ENCODE measurements around the gene NFKBIE.

Gene NFKBIE

GRCh38 chr6:44248579-44248978 is 16.8 kb downstream of the NFKBIE start:
- no peaks in the 10 kb centered on the region for H3K9me3 Mint-ChIP-seq
- peak overlapping the region; percentile 100 for H3K27ac Mint-ChIP-seq
- H3K4me1 Mint-ChIP-seq: peaks cover 49% of the 10 kb centered on the region

GRCh38 chr6:44247338-44248302 is 17.7 kb downstream of the NFKBIE start:
- Mint-ChIP-seq H3K27ac (peak overlapping the region; percentile 100), H3K4me3 (peak overlapping the region; percentile 99), H3K9me3 (no peaks in the 10 kb centered on the region), H3K4me1 (peaks cover 39% of the 10 kb centered on the region), H3K36me3 (peaks cover 45% of the 10 kb centered on the region), H3K27me3 (peaks cover 2% of the 10 kb centered on the region)

More at GRCh38 chr6:44248579-44248978, 16.8 kb downstream of the NFKBIE start:
- Mint-ChIP-seq H3K27me3 (peaks cover 2% of the 10 kb centered on the region), H3K4me3 (peak overlapping the region; percentile 99), H3K36me3 (peaks cover 54% of the 10 kb centered on the region)

GRCh38 chr6:44246663-44247337 is 18.6 kb downstream of the NFKBIE start, which contains the start of gene HSP90AB1:
Gene HSP90AB1 (plus strand): TSS chr6:44247101. CDS start chr6:44248630, 1,529 bp downstream.
- Mint-ChIP-seq H3K4me1 (peaks cover 33% of the 10 kb centered on the region), H3K36me3 (peaks cover 40% of the 10 kb centered on the region), H3K4me3 (peak within 1 kb of the TSS; percentile 99), H3K27ac (peak within 1 kb of the TSS; percentile 100), H3K9me3 (no peaks in the 10 kb centered on the region), H3K27me3 (peaks cover 2% of the 10 kb centered on the region)

- Mint-ChIP-seq H3K9me3 (no peaks in the 10 kb centered on the region), H3K4me1 (peaks cover 26% of the 10 kb centered on the region), H3K36me3 (peaks cover 34% of the 10 kb centered on the region), H3K27ac (peak overlapping the region; percentile 100), H3K27me3 (peaks cover 2% of the 10 kb centered on the region), H3K4me3 (peak overlapping the region; percentile 99)
These were observed 19.3 kb downstream of the NFKBIE start for GRCh38 chr6:44245912-44246662.

- H3K4me1 Mint-ChIP-seq: peaks cover 20% of the 10 kb centered on the region
- peaks cover 2% of the 10 kb centered on the region for H3K27me3 Mint-ChIP-seq
- no peaks in the 10 kb centered on the region for H3K9me3 Mint-ChIP-seq
- H3K27ac Mint-ChIP-seq: peak overlapping the region; percentile 100
- H3K4me3 Mint-ChIP-seq: peak overlapping the region; percentile 99
- H3K36me3 Mint-ChIP-seq: peaks cover 30% of the 10 kb centered on the region
These were observed 19.9 kb downstream of the NFKBIE start for GRCh38 chr6:44245391-44245911.

- H3K36me3 Mint-ChIP-seq: peaks cover 9% of the 10 kb centered on the region
- H3K4me1 Mint-ChIP-seq: peaks cover 16% of the 10 kb centered on the region
- H3K27ac Mint-ChIP-seq: no peak overlapping the region
- no peak overlapping the region for H3K4me3 Mint-ChIP-seq
- H3K27me3 Mint-ChIP-seq: peaks cover 2% of the 10 kb centered on the region
- no peaks in the 10 kb centered on the region for H3K9me3 Mint-ChIP-seq
These were observed 22.0 kb downstream of the NFKBIE start for GRCh38 chr6:44243345-44243744.

- H3K4me1 Mint-ChIP-seq: peaks cover 18% of the 10 kb centered on the region
- H3K4me3 Mint-ChIP-seq: peak overlapping the region; percentile 87
- H3K27me3 Mint-ChIP-seq: no peaks in the 10 kb centered on the region
- H3K27ac Mint-ChIP-seq: peak overlapping the region; percentile 74
- no peaks in the 10 kb centered on the region for H3K9me3 Mint-ChIP-seq
- H3K36me3 Mint-ChIP-seq: peaks cover 1% of the 10 kb centered on the region
These were observed 26.5 kb downstream of the NFKBIE start for GRCh38 chr6:44238687-44239350.

- Mint-ChIP-seq H3K9me3 (no peaks in the 10 kb centered on the region), H3K4me1 (peaks cover 18% of the 10 kb centered on the region)
These were observed 27.4 kb downstream of the NFKBIE start for GRCh38 chr6:44237813-44238433.

GRCh38 chr6:44237021-44237812 is 28.1 kb downstream of the NFKBIE start:
- H3K4me3 Mint-ChIP-seq: peak overlapping the region; percentile 87
- peak overlapping the region; percentile 91 for H3K27ac Mint-ChIP-seq
- H3K9me3 Mint-ChIP-seq: no peaks in the 10 kb centered on the region
- peaks cover 18% of the 10 kb centered on the region for H3K4me1 Mint-ChIP-seq
- peaks cover 6% of the 10 kb centered on the region for H3K36me3 Mint-ChIP-seq
- no peaks in the 10 kb centered on the region for H3K27me3 Mint-ChIP-seq

More at GRCh38 chr6:44237813-44238433, 27.4 kb downstream of the NFKBIE start:
- peaks cover 2% of the 10 kb centered on the region for H3K36me3 Mint-ChIP-seq
- peak overlapping the region; percentile 87 for H3K4me3 Mint-ChIP-seq
- no peaks in the 10 kb centered on the region for H3K27me3 Mint-ChIP-seq
- H3K27ac Mint-ChIP-seq: peak overlapping the region; percentile 91

- Mint-ChIP-seq H3K4me1 (peaks cover 18% of the 10 kb centered on the region), H3K9me3 (no peaks in the 10 kb centered on the region), H3K27ac (no peak overlapping the region), H3K27me3 (no peaks in the 10 kb centered on the region), H3K4me3 (peak overlapping the region; percentile 23), H3K36me3 (peaks cover 10% of the 10 kb centered on the region)
These were observed 29.3 kb downstream of the NFKBIE start for GRCh38 chr6:44235891-44236516.

GRCh38 chr6:44235269-44235668 is 30.1 kb downstream of the NFKBIE start:
- H3K9me3 Mint-ChIP-seq: no peaks in the 10 kb centered on the region
- H3K27ac Mint-ChIP-seq: no peak overlapping the region
- peaks cover 12% of the 10 kb centered on the region for H3K36me3 Mint-ChIP-seq
- peaks cover 18% of the 10 kb centered on the region for H3K4me1 Mint-ChIP-seq
- no peaks in the 10 kb centered on the region for H3K27me3 Mint-ChIP-seq
- H3K4me3 Mint-ChIP-seq: no peak overlapping the region

- Mint-ChIP-seq H3K27ac (no peak overlapping the region), H3K27me3 (no peaks in the 10 kb centered on the region), H3K4me3 (no peak overlapping the region), H3K4me1 (peaks cover 18% of the 10 kb centered on the region), H3K9me3 (no peaks in the 10 kb centered on the region), H3K36me3 (peaks cover 12% of the 10 kb centered on the region)
These were observed 31.0 kb downstream of the NFKBIE start for GRCh38 chr6:44234101-44235025.

All from activated naive CD4-positive, alpha-beta T cell treated with anti-CD3 and anti-CD28 coated beads, Interleukin-2, amount 50 U/mL, for 24 hours (primary cell).